MM.1S (cell line): ENCODE results near the gene HSPA1B.
A peak's percentile ranks its signal among the peaks of the same experiment; 100 is the strongest.
"Not testable (repeated sequence)": the region's sequence is repeated elsewhere in the genome, so short reads cannot be mapped to it uniquely, and the experiment has no call there.

ENCODE experiments used
- DNase-seq: peaks from one replicate; pipeline ENCODE4 v3.0.0-alpha.2; 2015
- H2AFZ ChIP-seq: fragments of 300-600 bp; sonication (generic); 2 replicates; pipeline ENCODE4 v1.6.0; 2016; ENCODE audit warnings: antibody characterized with exemption, low read length
- H3F3A ChIP-seq: fragments of 300-600 bp; sonication (generic); 2 replicates; pipeline ENCODE4 v1.6.1; 2016; ENCODE audit warnings: mild to moderate bottlenecking, antibody characterized with exemption, low read length, moderate library complexity, mixed read lengths; ENCODE audit not compliant: insufficient read depth
- H3K27ac ChIP-seq: fragments of 300-600 bp; sonication (generic); 2 replicates; pipeline ENCODE4 v1.5.1; 2016; ENCODE audit warnings: mild to moderate bottlenecking, low read length
- H3K27me3 ChIP-seq: fragments of 300-600 bp; sonication (generic); replicated peaks from 2 replicates; pipeline ENCODE4 v1.6.0; 2016; ENCODE audit warnings: low read length; ENCODE audit not compliant: insufficient read depth
- H3K36me3 ChIP-seq: fragments of 300-600 bp; sonication (generic); replicated peaks from 2 replicates; pipeline ENCODE4 v1.6.1; 2016; ENCODE audit warnings: mild to moderate bottlenecking, low read length, mixed read lengths; ENCODE audit not compliant: insufficient read depth
- H3K4me1 ChIP-seq: fragments of 300-600 bp; sonication (generic); 2 replicates; pipeline ENCODE4 v1.6.1; 2016; ENCODE audit warnings: low read length, mixed read lengths
- H3K4me2 ChIP-seq: fragments of 300-600 bp; sonication (generic); 2 replicates; pipeline ENCODE4 v1.6.0; 2016; ENCODE audit warnings: low read depth, low read length
- H3K4me3 ChIP-seq: fragments of 300-600 bp; sonication (generic); 2 replicates; pipeline ENCODE4 v1.5.1; 2016; ENCODE audit warnings: low read length, mixed read lengths
- H3K79me2 ChIP-seq: fragments of 300-600 bp; sonication (generic); 2 replicates; pipeline ENCODE4 v1.6.1; 2016; ENCODE audit warnings: mixed run types, low read length, mixed read lengths
- H3K9ac ChIP-seq: fragments of 300-600 bp; sonication (generic); 2 replicates; pipeline ENCODE4 v1.6.1; 2016; ENCODE audit warnings: low read length, mixed read lengths
- H3K9me2 ChIP-seq: fragments of 300-600 bp; sonication (generic); replicated peaks from 2 replicates; pipeline ENCODE4 v1.6.1; 2016; ENCODE audit warnings: mild to moderate bottlenecking, low read length, mixed read lengths; ENCODE audit not compliant: insufficient read depth
- H3K9me3 ChIP-seq: fragments of 300-600 bp; sonication (generic); replicated peaks from 2 replicates; pipeline ENCODE4 v1.6.1; 2016; ENCODE audit warnings: mild to moderate bottlenecking, low read length, mixed read lengths; ENCODE audit not compliant: insufficient read depth
- H4K20me1 ChIP-seq: fragments of 300-600 bp; sonication (generic); 2 replicates; pipeline ENCODE4 v1.6.1; 2016; ENCODE audit warnings: mild to moderate bottlenecking, low read length, moderate library complexity, mixed read lengths; ENCODE audit not compliant: insufficient read depth
- EZH2 ChIP-seq: fragments of 300-600 bp; sonication (generic); optimal IDR thresholded peaks from 2 replicates; pipeline ENCODE3; 2017; ENCODE audit warnings: low read depth, mild to moderate bottlenecking, antibody characterized with exemption, low read length, mixed read lengths
- EZH2phosphoT487 ChIP-seq: fragments of 300-600 bp; sonication (generic); IDR thresholded peaks from 2 replicates; pipeline ENCODE4 v1.6.1; 2018; ENCODE audit warnings: antibody characterized with exemption, low read length
- TF ChIP-seq, protein P1 (sequence below): fragments of 300-600 bp; sonication (generic); IDR thresholded peaks from 2 replicates; pipeline ENCODE4 v1.5.1; 2016; ENCODE audit warnings: antibody characterized with exemption, low read length, mixed read lengths

HSPA1B gene

DNA sequence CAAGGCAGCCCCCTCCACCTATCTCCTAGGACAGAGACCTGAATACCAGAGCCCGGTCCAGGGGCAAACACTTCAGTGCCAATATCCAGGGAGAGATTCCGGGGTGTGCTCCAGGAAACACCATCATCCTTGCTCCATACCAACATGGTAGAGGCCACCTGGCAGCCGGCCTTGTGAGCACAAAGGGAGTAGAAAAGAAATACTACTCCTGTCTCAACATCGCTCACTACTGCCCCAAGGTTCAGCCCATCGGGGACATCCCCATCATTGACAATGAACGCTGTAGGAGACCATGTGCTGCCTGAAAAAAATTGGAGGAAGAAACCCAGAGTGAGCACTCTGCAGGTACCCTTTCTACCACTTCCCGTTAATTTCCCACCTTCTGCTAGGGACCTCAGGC, 33.6 kb downstream of the HSPA1B start:
- H3K4me1 ChIP-seq, result peaks cover 5% of the 10 kb centered on the region
- H3K27ac ChIP-seq, result no peak overlapping the region
- no peaks in the 10 kb centered on the region for H3K9me3 ChIP-seq
- no peaks in the 10 kb centered on the region for H3K27me3 ChIP-seq
- no peaks in the 10 kb centered on the region for H3K36me3 ChIP-seq
- H3K9me2 ChIP-seq, result no peaks in the 10 kb centered on the region
- H3K4me2 ChIP-seq, result no peak overlapping the region
- peaks cover 11% of the 10 kb centered on the region for H3F3A ChIP-seq
- H4K20me1 ChIP-seq, result no peaks in the 10 kb centered on the region
- H3K4me3 ChIP-seq, result no peak overlapping the region
- no peak overlapping the region for H2AFZ ChIP-seq
- peaks cover 12% of the 10 kb centered on the region for H3K79me2 ChIP-seq
- DNase-seq, result no peak
- no peak overlapping the region for H3K9ac ChIP-seq
- TF ChIP-seq, protein P1, sequence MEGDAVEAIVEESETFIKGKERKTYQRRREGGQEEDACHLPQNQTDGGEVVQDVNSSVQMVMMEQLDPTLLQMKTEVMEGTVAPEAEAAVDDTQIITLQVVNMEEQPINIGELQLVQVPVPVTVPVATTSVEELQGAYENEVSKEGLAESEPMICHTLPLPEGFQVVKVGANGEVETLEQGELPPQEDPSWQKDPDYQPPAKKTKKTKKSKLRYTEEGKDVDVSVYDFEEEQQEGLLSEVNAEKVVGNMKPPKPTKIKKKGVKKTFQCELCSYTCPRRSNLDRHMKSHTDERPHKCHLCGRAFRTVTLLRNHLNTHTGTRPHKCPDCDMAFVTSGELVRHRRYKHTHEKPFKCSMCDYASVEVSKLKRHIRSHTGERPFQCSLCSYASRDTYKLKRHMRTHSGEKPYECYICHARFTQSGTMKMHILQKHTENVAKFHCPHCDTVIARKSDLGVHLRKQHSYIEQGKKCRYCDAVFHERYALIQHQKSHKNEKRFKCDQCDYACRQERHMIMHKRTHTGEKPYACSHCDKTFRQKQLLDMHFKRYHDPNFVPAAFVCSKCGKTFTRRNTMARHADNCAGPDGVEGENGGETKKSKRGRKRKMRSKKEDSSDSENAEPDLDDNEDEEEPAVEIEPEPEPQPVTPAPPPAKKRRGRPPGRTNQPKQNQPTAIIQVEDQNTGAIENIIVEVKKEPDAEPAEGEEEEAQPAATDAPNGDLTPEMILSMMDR, result no peak
- TF ChIP-seq EZH2, result no peak
- no peak for TF ChIP-seq EZH2phosphoT487

DNA sequence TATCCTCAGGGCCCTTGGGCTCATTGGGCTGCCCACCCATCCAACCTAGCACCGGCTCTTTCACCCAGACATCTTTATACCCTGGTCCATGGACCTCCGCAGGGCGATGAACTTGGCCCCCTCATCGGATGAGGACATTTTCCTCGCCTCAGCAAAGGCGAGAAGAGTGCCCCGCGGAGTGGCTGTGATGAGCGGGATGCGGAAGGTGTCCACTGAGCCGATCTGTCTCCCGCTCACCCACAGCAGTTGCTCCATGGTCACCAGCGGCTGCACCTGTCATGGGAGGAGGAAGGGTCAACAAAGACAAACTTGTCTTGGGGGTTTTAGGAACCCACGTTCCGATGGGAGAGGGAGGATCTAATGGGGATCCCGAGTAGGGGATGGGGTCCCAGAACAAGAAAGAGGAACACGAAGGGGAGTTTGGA, 34.4 kb downstream of the HSPA1B start:
- H3K36me3 ChIP-seq, result no peaks in the 10 kb centered on the region
- no peaks in the 10 kb centered on the region for H3K9me2 ChIP-seq
- no peak overlapping the region for H3K27ac ChIP-seq
- H3K9ac ChIP-seq, result peak overlapping the region; percentile 78
- H3K79me2 ChIP-seq, result peaks cover 12% of the 10 kb centered on the region
- no peaks in the 10 kb centered on the region for H3K27me3 ChIP-seq
- peaks cover 11% of the 10 kb centered on the region for H3F3A ChIP-seq
- TF ChIP-seq, protein P1, result no peak
- TF ChIP-seq EZH2phosphoT487, result no peak
- TF ChIP-seq EZH2, result no peak
- DNase-seq, result no peak
- H3K9me3 ChIP-seq, result no peaks in the 10 kb centered on the region
- peak overlapping the region; percentile 84 for H3K4me3 ChIP-seq
- H2AFZ ChIP-seq, result peak overlapping the region; percentile 63
- H4K20me1 ChIP-seq, result no peaks in the 10 kb centered on the region
- peaks cover 5% of the 10 kb centered on the region for H3K4me1 ChIP-seq
- H3K4me2 ChIP-seq, result peak overlapping the region; percentile 98

DNA sequence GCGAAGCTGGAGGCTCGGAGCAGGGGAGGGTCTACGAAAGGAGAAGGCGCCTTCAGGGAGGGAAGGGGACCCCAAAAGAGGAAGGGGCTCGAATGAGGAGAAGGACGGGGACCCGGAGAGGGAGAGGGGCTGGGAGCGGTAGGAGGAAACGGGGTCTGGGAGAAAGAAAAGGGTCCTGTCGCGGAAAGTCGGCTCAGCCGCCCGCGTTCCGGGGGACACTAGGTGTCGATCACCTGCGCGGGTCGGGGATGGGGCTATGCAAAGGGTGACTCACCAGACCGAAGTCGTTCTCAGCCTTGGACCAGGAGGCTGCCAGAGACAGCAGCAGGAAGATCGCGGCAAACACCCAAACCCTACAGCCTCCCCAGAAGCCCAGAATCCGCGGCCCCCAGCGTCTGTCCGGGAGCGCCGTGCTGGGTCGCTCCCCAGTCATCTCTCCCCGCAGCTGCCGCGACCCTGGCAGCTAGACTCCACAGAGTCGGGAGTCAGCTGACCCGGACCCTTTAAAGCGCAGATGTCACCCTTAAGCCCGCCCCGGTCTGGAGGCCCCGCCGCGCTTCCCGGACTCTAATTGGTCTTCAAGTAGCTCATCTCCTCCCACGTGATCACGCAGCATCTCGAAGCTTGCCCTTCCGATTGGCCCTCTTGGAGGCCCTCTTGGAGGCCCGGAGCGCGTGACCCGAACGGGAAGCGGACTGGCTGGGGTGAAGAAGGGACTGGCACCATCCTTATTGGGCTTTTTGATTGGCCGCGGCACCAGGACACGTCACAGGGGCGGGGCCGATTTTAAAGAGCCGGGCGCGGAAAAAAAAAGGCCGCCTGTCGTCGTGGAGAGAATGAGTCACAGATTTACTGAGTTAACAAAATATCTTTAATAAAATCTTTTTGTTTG, 35.1 kb downstream of the HSPA1B start, which contains the start of gene NEU1:
NEU1 (minus strand) TSS at position 478 of the 892 bp plus-strand sequence; CDS start at position 433, 45 bp downstream.
- peak within 1 kb of the TSS; percentile 84 for H3K4me3 ChIP-seq

DNA sequence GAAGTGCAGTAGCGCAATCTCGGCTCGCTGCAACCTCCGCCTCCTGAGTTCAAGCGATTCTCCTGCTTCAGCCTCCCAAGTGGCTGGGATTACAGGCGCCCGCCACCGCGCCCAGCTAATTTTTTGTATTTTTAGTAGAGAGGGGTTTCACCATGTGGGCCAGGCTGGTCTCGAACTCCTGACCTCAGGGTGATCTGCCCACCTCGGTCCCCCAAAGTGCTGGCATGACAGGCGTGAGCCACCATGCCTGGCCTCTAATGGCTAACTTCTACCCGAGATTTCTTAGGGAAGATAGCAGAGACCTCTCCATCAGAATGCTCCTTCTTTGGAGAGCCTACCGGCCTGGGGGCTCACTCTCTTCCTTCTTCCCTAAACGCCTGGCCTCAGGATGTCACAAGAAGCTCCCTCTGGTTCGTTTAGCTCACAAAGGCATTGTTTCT, 36.6 kb downstream of the HSPA1B start:
- H2AFZ ChIP-seq, result peak overlapping the region; percentile 99; the same call in 1 of the 2 replicates
- H3K4me1 ChIP-seq, H4K20me1 ChIP-seq, DNase-seq, H3K9me3 ChIP-seq, H3K36me3 ChIP-seq, H3K9me2 ChIP-seq: not testable (repeated sequence)
- peaks cover 11% of the 10 kb centered on the region for H3K27me3 ChIP-seq
- peaks cover 11% of the 10 kb centered on the region for H3F3A ChIP-seq
- peaks cover 12% of the 10 kb centered on the region for H3K79me2 ChIP-seq
- peak overlapping the region; percentile 86; the same call in 1 of the 2 replicates for H3K4me2 ChIP-seq
- peak overlapping the region; percentile 80 for H3K4me3 ChIP-seq
- peak overlapping the region; percentile 79; the same call in 1 of the 2 replicates for H3K27ac ChIP-seq
- H3K9ac ChIP-seq, result peak overlapping the region; percentile 73; the same call in 1 of the 2 replicates

More for the DNA sequence above, 35.1 kb downstream of the HSPA1B start, which contains the start of gene NEU1:
- Histone ChIP-seq H3F3A (peaks cover 11% of the 10 kb centered on the region), H3K4me1 (peaks cover 5% of the 10 kb centered on the region), H3K36me3 (no peaks in the 10 kb centered on the region), H4K20me1 (no peaks in the 10 kb centered on the region), H3K4me2 (peak within 1 kb of the TSS; percentile 98), H3K9me2 (no peaks in the 10 kb centered on the region), H3K9me3 (no peaks in the 10 kb centered on the region), H3K27me3 (no peaks in the 10 kb centered on the region; the same call in 1 of the 2 replicates), H3K9ac (peak within 1 kb of the TSS; percentile 78), H3K27ac (peak within 1 kb of the TSS; percentile 79; the same call in 1 of the 2 replicates), H2AFZ (peak within 1 kb of the TSS; percentile 99), H3K79me2 (peaks cover 12% of the 10 kb centered on the region)
- TF ChIP-seq EZH2, result no peak
- no peak for TF ChIP-seq EZH2phosphoT487
- TF ChIP-seq, protein P1, result no peak
- DNase-seq, result peak; percentile 100
